Activated naive CD4-positive, alpha-beta T cell treated with anti-CD3 and anti-CD28 coated beads, Interleukin-2, amount 50 U/mL, for 24 hours (primary cell): ENCODE measurements around the gene ACAP3.

ENCODE experiments used
- H3K27ac Mint-ChIP-seq: one replicate; pipeline ENCODE4 v1.8.0; 2021; ENCODE audit warnings: mild to moderate bottlenecking, mixed read lengths
- H3K27me3 Mint-ChIP-seq: one replicate; pipeline ENCODE4 v1.8.0; 2021; ENCODE audit warnings: mixed read lengths
- H3K36me3 Mint-ChIP-seq: one replicate; pipeline ENCODE4 v1.8.0; 2021; ENCODE audit warnings: mixed read lengths
- H3K4me1 Mint-ChIP-seq: one replicate; pipeline ENCODE4 v1.8.0; 2021; ENCODE audit warnings: mixed read lengths
- H3K4me3 Mint-ChIP-seq: one replicate; pipeline ENCODE4 v1.8.0; 2021; ENCODE audit warnings: mild to moderate bottlenecking, mixed read lengths
- H3K9me3 Mint-ChIP-seq: one replicate; pipeline ENCODE4 v1.8.0; 2021; ENCODE audit warnings: mixed read lengths

ACAP3 gene

GRCh38 chr1:1314678-1315335 is 7.1 kb upstream of the ACAP3 start:
- no peaks in the 10 kb centered on the region for H3K9me3 Mint-ChIP-seq
- H3K36me3 Mint-ChIP-seq, result peaks cover 7% of the 10 kb centered on the region
- H3K4me3 Mint-ChIP-seq, result no peak overlapping the region
- H3K27ac Mint-ChIP-seq, result no peak overlapping the region
- H3K27me3 Mint-ChIP-seq, result no peaks in the 10 kb centered on the region
- no peaks in the 10 kb centered on the region for H3K4me1 Mint-ChIP-seq

GRCh38 chr1:1314237-1314586 is 6.5 kb upstream of the ACAP3 start:
- Mint-ChIP-seq H3K36me3 (peaks cover 6% of the 10 kb centered on the region), H3K9me3 (no peaks in the 10 kb centered on the region), H3K4me3 (no peak overlapping the region), H3K27ac (no peak overlapping the region), H3K4me1 (no peaks in the 10 kb centered on the region), H3K27me3 (no peaks in the 10 kb centered on the region)

DNA sequence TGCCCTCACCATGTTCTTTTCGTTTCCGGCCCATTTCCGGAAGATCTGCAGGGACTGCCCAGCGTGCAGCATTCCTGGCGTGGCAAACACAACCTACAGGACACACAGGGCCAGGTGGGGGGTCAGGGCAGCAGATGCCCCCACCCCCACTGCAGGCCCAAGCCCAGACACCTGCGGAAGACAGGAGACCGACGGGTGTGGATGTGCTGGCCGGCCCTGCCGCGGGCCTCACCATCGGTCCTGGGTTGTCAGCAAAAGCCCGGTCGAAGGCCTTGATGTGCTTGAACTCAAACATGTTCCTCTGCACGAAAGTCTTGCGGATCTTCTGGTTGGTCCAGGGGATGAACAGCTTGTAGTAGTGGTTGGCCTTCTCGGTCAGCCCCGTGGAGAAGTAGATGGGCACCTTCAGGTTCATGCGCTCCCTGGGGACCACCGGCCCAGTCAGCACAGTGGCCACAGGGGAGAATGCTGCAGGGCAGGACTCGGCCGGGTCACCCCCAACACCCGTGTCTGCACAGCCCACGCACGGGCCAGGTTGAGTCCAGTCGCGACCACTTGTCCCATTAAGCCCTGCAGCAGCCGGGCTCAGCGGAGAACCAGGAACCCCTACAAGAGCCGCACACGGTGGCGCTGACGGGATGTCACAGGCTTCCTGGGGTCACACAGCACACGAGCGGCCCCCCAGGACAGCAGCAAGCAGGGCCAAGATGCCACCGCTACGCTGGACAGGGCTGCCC is 5.9 kb upstream of the ACAP3 start:
- no peaks in the 10 kb centered on the region for H3K9me3 Mint-ChIP-seq
- H3K27me3 Mint-ChIP-seq, result no peaks in the 10 kb centered on the region
- peaks cover 6% of the 10 kb centered on the region for H3K36me3 Mint-ChIP-seq
- no peak overlapping the region for H3K27ac Mint-ChIP-seq
- H3K4me1 Mint-ChIP-seq, result no peaks in the 10 kb centered on the region
- no peak overlapping the region for H3K4me3 Mint-ChIP-seq

DNA sequence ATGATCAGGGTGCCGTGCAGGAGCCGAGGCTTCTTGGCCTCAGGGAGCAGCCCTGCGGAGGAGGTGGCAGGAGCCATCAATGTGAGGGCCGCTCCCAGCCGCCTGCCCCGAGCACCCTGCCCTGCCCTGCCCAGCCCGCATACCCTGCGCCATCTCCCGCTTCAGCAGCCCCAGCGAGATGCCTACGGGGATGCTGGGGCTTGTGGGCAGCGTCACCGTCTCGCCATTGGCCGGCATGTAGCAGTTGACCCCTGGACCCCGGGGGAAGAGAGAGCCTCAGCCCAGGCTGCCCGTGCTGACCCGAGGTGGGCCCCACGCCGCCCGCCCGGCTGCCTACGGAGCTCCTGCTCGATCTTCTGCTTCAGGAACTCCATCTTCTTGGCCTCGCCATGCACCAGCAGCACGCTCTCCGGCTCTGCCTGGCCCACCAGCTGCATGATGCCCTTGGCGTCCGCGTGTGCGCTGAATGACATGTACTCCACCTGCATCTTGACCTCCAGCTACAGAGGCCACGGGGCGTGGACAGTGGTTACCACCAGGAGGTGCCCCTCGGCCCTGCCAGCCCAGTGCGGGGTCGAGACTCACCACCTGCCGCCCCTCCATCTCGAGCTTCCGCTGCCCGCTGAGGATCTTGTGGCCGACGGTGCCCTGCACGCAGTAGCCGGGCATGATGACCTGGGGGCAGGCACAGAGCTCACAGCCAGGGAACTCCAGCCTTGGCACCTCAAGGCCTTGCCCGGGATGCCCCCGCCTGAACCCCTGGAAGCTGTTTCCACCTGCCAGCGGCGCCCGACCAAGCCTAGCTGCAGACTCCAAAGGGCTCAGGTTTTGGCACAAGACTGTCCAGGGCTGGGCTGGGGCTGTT is 5.0 kb upstream of the ACAP3 start:
- H3K4me3 Mint-ChIP-seq, result no peak overlapping the region
- H3K27me3 Mint-ChIP-seq, result no peaks in the 10 kb centered on the region
- H3K9me3 Mint-ChIP-seq, result no peaks in the 10 kb centered on the region
- H3K4me1 Mint-ChIP-seq, result no peaks in the 10 kb centered on the region
- H3K27ac Mint-ChIP-seq, result no peak overlapping the region
- peaks cover 6% of the 10 kb centered on the region for H3K36me3 Mint-ChIP-seq

- Mint-ChIP-seq H3K4me3 (no peak overlapping the region), H3K9me3 (no peaks in the 10 kb centered on the region), H3K27me3 (no peaks in the 10 kb centered on the region), H3K4me1 (peaks cover 8% of the 10 kb centered on the region), H3K36me3 (peaks cover 3% of the 10 kb centered on the region), H3K27ac (no peak overlapping the region)
These were observed 3.7 kb upstream of the ACAP3 start for GRCh38 chr1:1311107-1312104.

DNA sequence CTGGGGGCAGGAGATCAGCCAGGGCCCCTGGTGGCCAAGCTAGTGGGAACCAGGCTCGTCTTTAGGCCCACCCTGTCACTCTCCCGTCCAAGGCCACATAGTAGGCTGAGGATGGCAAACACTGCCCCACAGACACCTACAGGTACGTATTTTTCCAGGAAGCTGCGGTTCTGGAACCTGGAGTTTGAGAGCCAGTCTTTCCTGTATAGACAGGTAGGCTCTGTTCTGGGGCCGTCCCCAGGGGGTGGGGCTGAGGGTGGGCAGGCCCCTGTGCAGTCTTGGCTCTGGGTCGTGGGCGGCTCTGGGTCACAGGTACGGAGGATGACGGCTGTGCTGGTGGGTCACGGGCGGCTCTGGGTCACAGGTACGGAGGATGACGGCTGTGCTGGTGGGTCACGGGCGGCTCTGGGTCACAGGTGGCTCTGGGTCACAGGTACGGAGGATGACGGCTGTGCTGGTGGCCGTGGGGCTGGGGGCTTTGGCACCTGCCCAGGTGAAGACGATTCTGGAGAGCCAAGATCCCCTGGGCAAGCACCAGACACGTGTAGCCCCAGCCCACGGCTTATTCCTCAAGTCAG is 2.8 kb upstream of the ACAP3 start:
- peaks cover 3% of the 10 kb centered on the region for H3K36me3 Mint-ChIP-seq
- H3K27ac Mint-ChIP-seq, result no peak overlapping the region
- no peaks in the 10 kb centered on the region for H3K27me3 Mint-ChIP-seq
- H3K4me3 Mint-ChIP-seq, result peak overlapping the region; percentile 61
- peaks cover 15% of the 10 kb centered on the region for H3K4me1 Mint-ChIP-seq
- no peaks in the 10 kb centered on the region for H3K9me3 Mint-ChIP-seq

DNA sequence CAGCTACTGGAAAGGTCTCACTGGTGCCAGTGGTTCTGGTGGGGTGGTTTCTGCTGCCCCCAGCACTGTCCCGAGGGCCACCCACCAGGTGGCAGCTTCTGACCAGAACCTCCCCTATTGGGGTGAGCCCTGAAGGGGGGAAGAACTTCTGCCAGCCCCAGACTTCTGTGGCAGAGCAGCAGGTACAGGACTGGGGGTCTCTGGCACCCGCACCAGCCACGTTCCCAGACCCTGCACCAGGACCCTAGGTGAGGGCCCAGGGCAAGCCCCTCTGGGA is 2.3 kb upstream of the ACAP3 start:
- Mint-ChIP-seq H3K36me3 (peaks cover 3% of the 10 kb centered on the region), H3K27ac (no peak overlapping the region), H3K9me3 (no peaks in the 10 kb centered on the region)

GRCh38 chr1:1309251-1310108 is 1.8 kb upstream of the ACAP3 start:
- H3K4me3 Mint-ChIP-seq, result peak overlapping the region; percentile 80

More for the DNA sequence above, 2.3 kb upstream of the ACAP3 start:
- Mint-ChIP-seq H3K4me3 (peak overlapping the region; percentile 80), H3K4me1 (peaks cover 15% of the 10 kb centered on the region), H3K27me3 (no peaks in the 10 kb centered on the region)

GRCh38 chr1:1308756-1309250 is 1.1 kb upstream of the ACAP3 start:
- Mint-ChIP-seq H3K4me1 (peaks cover 15% of the 10 kb centered on the region), H3K9me3 (no peaks in the 10 kb centered on the region), H3K36me3 (peaks cover 2% of the 10 kb centered on the region), H3K27ac (peak overlapping the region; percentile 91), H3K4me3 (peak overlapping the region; percentile 88), H3K27me3 (no peaks in the 10 kb centered on the region)

More at GRCh38 chr1:1309251-1310108, 1.8 kb upstream of the ACAP3 start:
- Mint-ChIP-seq H3K27ac (no peak overlapping the region), H3K27me3 (no peaks in the 10 kb centered on the region), H3K9me3 (no peaks in the 10 kb centered on the region), H3K4me1 (peaks cover 15% of the 10 kb centered on the region), H3K36me3 (peaks cover 2% of the 10 kb centered on the region)

GRCh38 chr1:1307261-1307922 is 338 bp downstream of the ACAP3 start:
- Mint-ChIP-seq H3K27me3 (no peaks in the 10 kb centered on the region), H3K36me3 (no peaks in the 10 kb centered on the region), H3K27ac (peak overlapping the region; percentile 83), H3K4me1 (peaks cover 15% of the 10 kb centered on the region), H3K9me3 (no peaks in the 10 kb centered on the region), H3K4me3 (peak overlapping the region; percentile 88)

- no peaks in the 10 kb centered on the region for H3K36me3 Mint-ChIP-seq
- H3K4me1 Mint-ChIP-seq, result peaks cover 15% of the 10 kb centered on the region
- peak overlapping the region; percentile 83 for H3K27ac Mint-ChIP-seq
- no peaks in the 10 kb centered on the region for H3K27me3 Mint-ChIP-seq
- peak overlapping the region; percentile 88 for H3K4me3 Mint-ChIP-seq
- no peaks in the 10 kb centered on the region for H3K9me3 Mint-ChIP-seq
These were observed 969 bp downstream of the ACAP3 start for GRCh38 chr1:1306661-1307260.

DNA sequence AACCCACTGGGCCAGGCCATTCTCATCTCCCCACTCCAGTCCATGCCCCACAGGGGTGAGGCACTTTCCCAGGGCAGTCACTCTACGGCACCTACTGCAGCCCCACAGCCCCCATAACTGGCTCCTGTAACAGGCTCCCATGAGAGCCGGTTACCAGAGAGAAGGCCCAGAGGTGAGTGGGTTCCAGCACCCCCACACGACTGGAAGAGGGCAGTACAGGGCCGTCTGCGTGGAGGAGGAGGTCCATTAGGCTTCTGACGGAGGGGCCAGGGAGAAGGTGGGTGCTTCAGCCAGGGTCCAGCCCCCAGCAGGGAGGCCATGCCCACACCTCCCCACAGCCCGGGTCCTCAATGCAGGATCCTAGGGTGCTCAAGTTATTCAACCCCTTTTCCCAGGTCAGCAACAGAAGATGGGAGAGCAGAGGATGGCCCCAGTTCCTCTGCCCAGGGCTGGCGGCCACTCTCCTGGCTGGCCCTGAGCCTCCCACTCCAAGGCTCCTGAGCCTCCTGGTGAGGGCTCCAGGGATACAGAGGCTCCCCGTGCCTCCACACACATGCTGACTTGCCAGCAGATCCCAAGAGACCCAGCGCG is 1.6 kb downstream of the ACAP3 start:
- Mint-ChIP-seq H3K27me3 (no peaks in the 10 kb centered on the region), H3K9me3 (no peaks in the 10 kb centered on the region), H3K4me1 (peaks cover 15% of the 10 kb centered on the region), H3K27ac (peak overlapping the region; percentile 83), H3K4me3 (peak overlapping the region; percentile 88), H3K36me3 (no peaks in the 10 kb centered on the region)
